GM18507 (cell line): ENCODE measurements around the gene PLCXD1.
"Not testable (repeated sequence)": the region's sequence is repeated elsewhere in the genome, so short reads cannot be mapped to it uniquely, and the experiment has no call there.

Source experiments
- DNase-seq: peaks from one replicate; pipeline ENCODE4 v3.0.0; 2011; ENCODE audit warnings: low read depth; ENCODE audit not compliant: insufficient read length; ENCODE audit errors: extremely low spot score
- FAIRE-seq: peaks from 2 replicates; lab custom pipeline; 2011; peaks lifted over from hg19 to GRCh38; lab: Jason Lieb, UNC

Gene PLCXD1

DNA sequence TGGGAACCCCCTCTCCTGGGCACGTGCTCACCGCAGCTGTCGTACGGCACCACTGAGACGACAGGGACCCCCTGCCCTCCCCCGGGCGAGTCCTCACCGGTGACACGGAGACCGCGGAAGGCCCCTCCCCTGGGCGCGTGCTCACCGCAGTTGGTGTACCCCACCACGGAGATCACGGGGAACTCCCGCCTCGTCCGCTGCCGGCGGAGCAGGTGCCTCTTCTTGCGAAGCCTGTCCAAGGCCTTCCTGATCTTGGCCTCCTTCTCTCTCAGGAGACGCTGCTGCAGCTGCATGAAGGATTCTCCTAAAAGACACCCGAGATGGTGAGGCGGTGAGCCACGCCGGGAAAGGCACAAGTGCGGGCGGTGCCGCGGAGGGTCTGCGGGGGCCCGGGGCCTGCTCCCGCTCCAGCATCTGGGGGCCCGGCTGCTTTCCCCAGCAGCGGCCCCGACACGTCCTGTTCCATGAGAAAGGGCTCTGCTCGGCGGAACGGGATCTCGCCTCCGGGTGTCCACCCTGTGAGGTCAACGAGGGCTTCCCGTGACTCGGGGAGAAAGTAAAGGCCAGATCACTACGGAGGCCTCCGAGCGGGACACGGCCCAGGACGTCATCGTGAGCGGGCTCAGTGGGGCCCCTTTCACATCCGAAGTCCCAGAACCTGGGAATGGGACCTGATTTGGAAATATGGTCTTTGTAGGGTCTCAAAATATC, 31.6 kb downstream of the PLCXD1 start:
- FAIRE-seq: no peak
- DNase-seq: no peak

DNA sequence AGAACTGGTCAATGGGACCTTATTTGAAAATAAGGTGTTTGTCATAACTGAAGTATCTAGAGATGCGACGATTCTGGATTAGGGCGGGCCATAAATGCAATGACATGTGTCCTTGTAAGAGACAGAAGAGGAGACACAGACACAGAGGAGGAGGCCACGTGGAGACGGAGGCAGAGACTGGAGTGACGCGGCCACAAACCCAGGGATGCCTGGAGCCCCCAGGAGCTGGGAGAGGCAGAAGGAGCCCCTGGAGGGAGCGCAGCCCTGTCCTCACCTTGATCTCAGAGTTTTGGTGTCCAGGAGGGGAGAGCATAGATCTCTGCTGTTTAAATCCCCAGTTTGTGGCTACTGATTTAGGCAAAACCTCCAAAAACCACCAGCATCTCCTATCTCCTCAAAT, 32.4 kb downstream of the PLCXD1 start:
- DNase-seq: no peak
- FAIRE-seq: no peak

DNA sequence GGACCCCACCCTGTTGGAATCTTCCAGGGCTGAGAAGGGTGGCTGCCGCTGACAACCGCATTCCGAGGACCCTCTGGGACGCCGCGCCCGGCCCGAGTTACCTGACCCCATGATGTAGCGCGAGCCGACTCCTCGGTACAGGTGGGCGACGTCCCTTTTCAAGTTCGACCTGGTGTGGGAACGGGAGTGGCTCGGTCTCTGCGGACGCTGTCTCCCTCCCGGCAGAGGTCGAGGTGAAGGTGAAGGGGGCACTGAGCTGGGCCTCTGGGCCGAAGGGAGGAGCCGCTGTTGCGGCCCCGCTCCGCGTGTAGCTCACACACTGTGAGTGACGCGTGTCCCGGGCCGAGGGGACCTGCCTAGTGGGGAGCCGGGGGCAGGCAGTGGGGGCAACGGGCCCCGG, 32.9 kb downstream of the PLCXD1 start:
- FAIRE-seq (no peak), DNase-seq (no peak)

DNA sequence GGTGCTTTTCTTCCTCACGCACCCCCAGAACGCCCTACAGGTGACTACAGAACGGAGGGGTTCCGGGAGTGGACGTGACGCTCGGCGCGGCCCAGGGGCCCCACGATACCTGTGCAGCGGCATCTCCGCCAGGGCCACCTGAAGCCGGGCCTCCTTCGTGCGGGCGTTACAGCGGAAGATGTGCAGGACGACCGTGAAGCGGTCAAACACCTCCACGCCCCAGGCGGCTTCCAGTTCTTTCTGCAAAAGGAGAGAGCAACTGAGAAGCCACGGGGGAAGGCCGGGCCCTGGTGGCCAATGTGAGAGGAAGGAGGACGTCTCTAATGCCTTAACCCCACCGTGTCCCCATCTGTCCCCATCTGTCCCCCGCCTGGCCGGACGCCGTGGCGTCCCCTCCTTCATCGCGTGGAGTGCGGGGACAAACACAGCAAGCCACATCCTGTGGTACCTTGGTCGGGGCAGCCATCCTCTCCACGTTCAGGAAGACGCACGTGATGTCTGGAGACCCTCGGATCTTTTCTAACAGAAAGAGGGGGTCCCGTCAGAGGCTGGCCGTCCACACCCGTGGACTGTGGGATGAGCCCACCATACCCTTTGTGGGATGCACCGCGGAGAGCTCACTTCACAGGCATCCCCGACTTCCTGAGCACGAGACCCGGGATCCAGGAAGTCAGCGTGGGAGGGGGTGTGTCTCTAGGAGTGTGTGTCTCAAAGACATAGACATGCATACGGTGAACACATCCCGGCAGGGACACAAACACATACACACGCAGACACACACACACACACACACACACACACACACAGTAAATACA, 33.8 kb downstream of the PLCXD1 start:
- FAIRE-seq: no peak
- no peak for DNase-seq

DNA sequence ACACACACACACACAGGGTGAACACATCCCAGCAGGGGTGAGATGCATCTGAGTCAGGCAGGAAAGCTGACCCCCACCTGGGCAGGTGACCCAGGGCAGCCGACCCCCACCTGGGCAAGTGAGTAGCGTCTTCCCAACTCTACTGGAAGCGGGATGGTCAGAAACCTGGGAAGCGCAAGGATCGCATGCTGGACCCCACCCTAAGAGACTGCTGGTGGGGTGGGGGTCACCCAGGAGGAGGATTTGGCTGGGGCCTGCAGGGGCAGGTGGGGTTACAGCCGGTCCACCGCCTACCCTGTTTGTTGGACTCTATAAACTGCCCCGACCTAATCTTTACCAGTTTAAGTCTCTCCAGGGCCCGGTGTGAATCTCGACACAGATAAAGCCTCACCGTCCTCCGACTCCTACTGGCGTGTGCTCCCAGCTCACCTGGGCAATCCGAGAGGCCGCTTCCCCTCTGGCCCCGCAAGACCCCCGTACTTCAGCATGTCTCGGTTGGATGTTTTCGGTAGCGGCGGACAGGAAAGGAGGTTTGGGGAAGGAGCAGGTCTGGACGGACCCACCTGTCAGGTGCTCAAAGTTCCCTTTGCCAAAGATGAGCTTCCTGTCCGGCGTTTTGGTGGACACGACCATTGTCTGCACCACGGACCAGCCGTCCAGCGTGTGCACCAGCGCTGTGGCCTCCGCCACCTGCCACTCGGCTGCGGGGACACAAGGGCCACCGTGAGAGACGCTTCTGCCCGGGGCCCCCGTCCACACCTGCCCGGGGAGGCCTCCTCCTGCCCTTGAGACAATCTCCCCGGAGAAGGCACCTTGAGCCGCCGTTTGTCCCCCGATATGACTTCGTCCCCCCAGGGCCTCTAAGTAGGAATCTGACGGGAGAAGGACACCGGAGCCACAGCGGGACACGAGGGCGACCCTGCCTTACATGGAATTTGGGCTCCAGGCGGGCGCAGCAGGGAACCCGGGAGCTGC, 35.5 kb downstream of the PLCXD1 start:
- DNase-seq (no peak), FAIRE-seq (no peak)

DNA sequence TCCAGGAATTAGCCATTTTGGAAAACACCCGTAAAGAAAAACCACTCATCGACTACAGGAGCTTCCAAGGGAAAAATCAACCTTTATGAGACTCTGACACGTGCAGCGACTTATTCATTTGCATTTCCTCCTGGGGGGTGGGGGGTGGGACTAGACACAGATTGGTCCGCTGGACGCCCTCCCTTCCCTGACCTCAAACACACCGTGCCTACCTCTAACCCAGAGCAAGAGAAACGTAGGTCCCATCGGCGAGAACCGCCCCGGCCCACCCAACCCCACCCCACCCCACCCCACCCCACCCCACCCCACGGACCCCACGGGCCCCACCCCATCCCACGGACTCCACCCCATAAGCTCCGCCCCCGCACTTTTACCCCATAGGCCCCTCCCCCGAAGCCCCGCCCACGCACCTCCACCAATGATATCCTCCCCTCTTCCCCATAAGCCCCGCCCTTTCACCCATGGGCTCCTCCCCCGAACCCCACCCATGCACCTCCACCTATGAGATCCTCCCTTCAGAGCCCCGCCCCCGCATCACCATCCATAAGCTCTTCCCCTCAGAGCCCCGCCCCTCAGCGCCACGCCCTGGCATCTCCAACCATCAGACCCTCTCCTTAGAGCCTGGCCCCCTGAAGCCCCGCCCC, 36.4 kb downstream of the PLCXD1 start:
- DNase-seq (peak; percentile 76), FAIRE-seq (no peak)

DNA sequence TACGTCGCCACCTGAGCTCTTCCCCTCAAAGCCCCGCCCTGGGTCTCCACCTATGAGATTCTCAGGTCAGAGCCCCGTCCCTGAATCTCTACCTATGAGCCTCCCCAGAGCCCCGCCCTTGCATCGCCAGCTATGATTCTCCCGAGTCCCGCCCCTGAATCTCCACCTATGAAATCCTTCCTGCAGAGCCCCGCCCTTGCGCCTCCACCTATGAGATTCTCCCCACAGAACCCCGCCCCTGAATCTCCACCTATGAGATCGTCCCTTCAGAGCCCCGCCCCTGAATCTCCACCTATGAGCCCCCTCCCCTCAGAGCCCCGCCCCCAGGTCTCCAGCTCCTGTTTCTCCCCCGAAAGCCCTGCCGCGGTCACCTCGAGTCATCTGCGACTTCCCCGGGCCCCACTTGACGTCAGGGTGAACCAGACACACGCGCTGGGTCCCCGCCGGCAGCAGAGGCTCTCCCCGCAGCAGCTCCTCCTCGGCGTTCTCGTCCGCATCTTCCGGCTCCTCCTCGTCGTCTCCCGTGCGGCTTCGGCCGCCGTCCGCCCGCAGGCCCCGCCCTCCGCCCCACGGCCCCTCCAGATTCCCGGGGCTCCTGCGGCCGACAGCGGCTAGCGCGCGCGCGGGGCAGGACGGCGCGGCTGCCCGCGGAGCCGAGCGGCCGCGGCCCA, 37.0 kb downstream of the PLCXD1 start:
- no peak for FAIRE-seq
- peak; percentile 73 for DNase-seq

DNA sequence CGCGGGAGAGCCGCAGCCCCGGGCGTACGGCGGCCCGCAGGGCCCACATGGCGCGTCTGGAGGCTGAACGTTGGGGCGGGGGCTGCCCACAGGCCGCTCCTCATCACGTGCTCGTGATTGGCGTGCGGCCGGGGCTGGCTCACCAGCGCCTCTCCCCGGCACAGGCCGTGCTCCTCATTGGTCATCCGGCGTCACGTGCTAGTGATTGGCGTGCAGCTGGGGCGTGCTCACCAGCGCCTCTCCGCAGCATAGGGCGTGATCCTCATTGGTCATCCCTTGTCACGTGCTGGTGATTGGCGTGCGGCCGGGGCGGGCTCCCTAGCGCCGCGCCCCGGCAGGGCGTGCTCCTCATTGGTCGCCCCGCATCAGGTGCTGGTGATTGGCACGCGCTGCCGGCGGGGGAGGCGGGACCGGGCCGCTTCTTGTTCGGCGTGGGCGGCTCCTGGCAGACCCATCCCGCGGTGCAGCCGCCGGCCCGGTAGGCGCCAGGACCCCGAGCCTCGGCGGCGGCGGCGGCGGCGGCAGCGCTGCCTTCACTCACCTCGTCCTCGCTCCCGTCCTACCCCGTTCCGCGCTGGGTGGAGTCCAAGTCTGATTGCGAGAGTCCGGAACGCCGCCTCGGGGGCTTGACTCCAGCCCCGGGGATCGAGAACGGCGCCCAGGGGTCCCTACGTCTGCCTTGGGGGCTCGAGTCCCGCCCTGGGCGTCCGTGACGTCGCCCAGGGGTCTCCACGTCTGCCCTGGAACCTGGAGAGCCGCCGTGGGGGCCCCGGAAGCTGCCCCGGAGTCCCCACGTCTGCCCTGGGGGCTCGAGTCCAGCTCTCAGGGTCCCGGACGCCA, 37.8 kb downstream of the PLCXD1 start, which contains the start of gene GTPBP6:
Gene GTPBP6 (minus strand): TSS at position 58 of the 840 bp plus-strand sequence. CDS start 9 bp downstream, at position 49.
- peak; percentile 78 for DNase-seq
- no peak for FAIRE-seq

DNA sequence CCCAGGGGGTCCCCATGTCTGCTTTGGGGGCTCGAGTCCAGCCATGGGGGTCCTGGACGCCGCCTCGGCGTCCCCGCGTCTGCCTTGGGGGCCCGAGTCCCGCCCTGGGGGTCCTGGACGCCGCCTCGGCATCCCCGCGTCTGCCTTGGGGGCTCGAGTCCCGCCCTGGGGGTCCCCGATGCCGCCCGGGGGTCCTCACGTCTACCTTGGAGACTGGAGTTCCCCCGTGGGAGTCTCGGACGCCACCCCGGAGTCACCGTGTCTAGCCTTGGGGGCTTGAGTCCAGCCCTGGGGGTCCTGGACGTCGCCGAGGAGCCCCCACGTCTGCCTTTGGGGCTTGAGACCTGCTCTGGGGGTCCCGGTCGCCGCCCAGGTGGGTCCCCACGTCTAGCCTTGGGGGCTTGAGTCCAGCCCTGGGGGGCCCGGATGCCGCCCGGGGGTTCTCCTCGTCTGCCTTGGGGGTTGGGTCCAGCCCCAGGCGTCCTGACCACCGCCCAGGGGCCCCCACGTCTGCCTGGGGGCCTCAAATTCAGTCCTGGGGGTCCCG, 38.5 kb downstream of the PLCXD1 start:
- FAIRE-seq: no peak
- DNase-seq: no peak

DNA sequence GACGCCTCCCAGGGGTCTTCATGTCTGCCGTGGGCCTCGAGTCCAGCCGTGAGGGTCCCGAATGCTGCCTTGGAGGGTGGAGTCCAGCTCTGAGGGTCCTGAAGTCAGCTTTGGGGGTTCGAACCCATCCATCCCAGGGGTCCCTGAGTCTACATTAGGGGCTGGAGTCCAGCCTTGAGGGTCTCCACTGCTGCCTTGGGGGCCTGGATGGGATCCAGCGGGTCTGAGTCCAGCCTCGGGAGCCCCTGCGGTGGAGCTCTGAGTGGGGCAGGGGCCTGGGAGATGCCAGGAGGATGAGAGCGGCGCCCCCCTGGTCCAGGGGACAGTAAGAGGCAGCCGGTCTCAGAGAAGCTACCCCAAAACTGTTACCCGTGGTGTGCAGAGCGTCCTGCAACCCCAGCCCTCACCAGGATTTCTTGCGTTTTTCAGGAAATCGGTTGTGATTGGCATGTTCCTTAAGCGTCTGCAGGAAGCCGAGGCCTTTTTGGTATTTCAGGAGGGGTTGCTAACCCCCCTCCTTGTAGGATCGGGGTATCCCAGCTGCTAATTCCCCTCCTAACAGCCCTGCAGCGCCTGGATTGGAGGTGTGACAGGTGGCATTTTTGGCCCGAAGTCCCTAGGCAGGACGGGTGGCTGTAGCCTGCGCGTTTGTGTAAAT, 39.1 kb downstream of the PLCXD1 start:
- FAIRE-seq: no peak
- DNase-seq: no peak

DNA sequence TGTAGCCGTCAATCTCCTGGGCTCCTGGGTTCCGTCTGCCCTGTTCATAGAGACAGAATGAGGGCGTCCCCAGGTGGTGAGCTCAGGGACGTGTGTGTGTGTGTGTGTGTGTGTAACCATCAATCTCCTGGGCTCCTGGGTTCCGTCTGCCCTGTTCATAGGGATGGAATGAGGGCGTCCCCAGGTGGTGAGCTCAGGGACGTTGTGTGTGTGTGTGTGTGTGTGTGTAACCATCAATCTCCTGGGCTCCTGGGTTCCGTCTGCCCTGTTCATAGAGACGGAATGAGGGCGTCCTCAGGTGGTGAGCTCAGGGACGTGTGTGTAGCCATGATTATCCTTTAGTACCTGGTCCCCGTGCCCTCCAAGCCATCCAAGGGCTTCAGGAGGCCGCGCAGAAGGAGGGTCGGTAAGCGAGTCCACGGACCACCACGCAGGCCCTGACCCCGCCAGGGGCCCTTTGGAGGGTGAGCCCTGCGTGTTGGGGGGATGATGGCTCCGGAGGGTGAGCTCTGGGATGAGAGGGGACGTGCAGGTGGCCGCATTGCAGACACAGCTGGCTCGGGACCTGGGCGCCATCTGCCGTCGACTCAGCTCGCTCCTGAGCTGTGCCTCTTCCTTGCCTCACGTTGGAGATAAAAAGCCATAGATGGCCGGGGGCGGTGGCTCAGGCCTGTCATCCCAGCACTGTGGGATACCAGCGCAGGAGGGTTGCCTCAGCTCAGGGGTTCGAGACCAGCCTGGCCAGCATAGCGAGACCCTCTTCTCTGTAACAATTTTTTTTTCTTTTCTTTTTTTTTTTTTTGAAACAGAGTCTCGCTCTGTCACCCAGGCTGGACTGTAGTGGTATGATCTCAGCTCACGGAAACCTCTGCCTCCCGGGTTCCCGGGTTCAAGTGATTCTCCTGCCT, 42.8 kb downstream of the PLCXD1 start:
- FAIRE-seq: peak; percentile 100

DNA sequence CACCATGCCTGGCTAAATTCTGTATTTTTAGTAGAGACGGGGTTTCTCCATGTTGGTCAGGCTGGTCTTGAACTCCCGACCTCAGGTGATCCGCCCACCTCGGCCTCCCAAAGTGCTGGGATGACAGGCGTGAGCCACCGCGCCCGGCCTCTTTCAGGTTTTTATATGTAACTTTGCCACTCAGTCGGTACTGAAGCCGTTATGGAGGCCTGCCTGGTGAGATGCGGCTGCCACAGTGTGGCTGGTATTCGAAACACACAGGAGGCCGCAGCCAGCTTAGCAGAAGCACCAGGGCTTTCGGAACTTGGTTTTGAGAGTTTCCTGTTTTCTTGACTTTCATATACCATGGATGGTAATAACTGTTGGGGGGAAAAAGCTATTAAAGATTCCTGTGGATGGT, 43.5 kb downstream of the PLCXD1 start:
- not testable (repeated sequence) for DNase-seq, FAIRE-seq

More for the DNA sequence above, 42.8 kb downstream of the PLCXD1 start:
- no peak for DNase-seq

DNA sequence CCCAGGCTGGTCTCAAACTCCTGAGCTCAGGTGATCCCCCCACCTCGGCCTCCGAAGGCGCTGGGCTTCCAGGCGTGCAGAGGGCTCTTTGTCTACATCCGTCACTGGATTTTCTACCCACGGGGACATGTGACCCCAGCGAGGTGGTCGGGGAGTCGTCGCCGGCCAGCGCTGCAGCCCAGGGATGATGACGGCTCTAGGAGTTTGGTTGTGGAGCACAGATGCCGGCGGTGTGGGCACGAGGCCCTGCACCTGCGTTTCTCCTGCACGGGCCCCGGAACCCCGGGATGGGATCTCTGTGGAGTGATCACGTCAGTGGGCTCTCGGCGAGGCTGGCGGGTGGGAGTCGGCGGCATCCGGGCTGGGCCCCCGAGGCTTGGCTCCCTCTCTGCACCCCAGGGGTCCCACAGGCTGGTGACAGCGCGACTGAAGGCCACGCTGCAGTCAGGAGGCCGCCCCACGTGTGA, 46.5 kb downstream of the PLCXD1 start:
- no peak for DNase-seq
- no peak for FAIRE-seq

DNA sequence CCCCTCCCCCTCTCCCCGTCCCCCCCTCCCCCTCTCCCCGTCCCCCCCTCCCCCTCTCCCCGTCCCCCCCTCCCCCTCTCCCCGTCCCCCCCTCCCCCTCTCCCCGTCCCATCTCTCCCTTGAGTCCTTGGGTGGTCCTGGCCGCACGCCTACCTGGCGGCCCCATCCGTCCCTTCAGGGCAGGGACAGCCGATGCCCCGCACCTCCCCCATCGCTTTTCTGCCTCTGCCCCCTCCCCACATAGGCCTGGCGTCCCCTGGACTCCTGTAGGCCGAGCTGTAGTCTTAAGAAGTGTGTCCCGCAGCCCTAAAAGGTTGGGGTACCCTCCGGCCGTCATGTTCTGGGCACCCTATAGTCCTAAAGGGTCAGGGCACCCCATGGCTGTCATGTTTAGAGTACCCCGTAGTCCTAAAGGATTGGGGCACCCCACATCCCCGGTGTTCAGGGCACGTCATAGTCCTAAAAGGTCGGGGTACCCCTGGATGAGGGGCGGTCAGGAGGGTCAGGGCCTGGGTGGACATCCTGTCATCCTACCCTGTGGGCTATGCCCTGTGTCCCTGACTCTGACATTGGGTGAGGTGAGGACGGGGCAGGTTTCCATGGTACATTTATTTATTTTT, 48.2 kb downstream of the PLCXD1 start:
- FAIRE-seq (no peak), DNase-seq (no peak)

DNA sequence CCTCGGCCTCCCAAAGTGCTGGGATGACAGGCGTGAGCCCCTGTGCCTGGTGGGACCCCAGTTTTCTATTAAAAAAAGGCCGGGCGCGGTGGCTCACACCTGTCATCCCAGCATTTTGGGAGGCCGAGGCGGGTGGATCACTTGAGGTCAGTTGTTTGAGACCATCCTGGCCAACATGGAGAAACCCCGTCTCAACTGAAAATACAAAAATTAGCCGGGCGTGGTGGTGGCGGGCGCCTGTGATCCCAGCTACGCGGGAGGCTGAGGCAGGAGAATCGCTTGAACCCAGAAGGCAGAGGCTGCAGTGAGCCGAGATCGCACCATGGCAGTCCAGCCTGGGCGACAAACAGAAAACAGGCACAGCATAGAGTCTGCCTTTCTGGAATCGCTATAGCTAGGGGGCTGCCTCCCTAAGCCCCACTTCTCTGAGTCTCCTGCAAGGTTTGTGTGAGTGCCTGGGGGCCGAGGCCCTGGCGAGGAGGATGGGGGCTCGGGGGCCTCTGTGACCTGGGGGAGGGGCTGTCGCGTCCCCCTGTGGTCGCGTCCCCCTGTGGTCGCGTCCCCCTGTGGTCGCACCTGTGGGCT, 49.1 kb downstream of the PLCXD1 start:
- DNase-seq, FAIRE-seq: not testable (repeated sequence)
